GM23248 (cell line): ENCODE measurements around the gene SBNO2.

Source experiments
- EZH2 ChIP-seq: fragments of 200-600 bp; sonication (generic); IDR thresholded peaks from 2 replicates; pipeline ENCODE4 v1.6.1; 2018; ENCODE audit warnings: antibody characterized with exemption, mild to moderate bottlenecking; ENCODE audit not compliant: insufficient read depth, poor library complexity, severe bottlenecking
- EZH2phosphoT487 ChIP-seq: fragments of 200-600 bp; sonication (generic); IDR thresholded peaks from 2 replicates; pipeline ENCODE4 v1.6.1; 2018; ENCODE audit warnings: antibody characterized with exemption, moderate library complexity, mild to moderate bottlenecking, low read depth; ENCODE audit not compliant: insufficient read depth

DNA sequence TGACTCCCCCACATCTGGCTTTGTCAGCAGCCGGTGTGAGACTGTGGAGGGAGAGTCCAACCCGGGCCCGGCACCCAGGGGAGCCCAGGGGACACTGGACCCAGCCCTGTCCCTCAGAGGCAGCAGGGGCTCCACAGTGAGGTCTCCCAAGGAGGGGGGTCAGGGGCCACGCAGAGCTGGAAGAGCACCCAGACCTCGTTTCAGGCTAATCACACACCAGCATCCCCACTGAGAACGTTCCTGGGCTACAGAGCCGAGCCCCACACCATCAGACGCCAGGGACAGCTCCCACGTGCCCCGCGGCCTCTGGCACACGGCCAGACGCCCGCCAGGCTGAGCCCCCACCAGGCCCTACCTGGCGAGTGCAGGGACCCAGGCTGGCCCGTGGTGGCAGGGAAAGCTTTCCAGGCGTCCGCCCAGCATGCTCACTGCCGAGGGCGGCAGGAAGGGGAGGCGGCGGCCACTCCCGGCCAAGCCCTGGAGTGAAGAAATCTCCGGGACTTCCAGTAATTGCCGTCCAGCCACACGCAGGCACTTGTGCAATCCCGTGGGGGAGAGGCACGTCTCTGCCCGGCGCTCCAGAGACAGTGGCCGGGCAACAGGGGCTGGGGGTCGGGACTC lies 19.2 kb downstream of the SBNO2 start:
- TF ChIP-seq EZH2phosphoT487 (no peak), EZH2 (no peak)
